Spleen (tissue), 7 donors: ENCODE data around the gene TMEM38B.

Experiments used
- POLR2A ChIP-seq, 3 donors: fragments of 450-650 bp; IDR thresholded peaks; one replicate each; pipeline ENCODE4 v1.5.1; 2017; ENCODE audit warnings: antibody characterized with exemption in 3 of 3, mild to moderate bottlenecking in 1 of 3
- TF ChIP-seq, protein P1 (sequence below), 11 experiments: fragments of 200-600 bp in 7 of 11; fragments of 450-650 bp in 4 of 11; sonication (generic) in 4 of 11; IDR thresholded peaks in 8 of 11; conservative IDR thresholded peaks in 3 of 11; 1 replicate in 7 of 11; 2 replicates in 4 of 11; pipeline versions ENCODE4 v1.4.0 to v1.8.0; 2016 to 2021; ENCODE audit warnings: antibody characterized with exemption in 11 of 11, inconsistent platforms in 4 of 11, mild to moderate bottlenecking in 1 of 11
- donor health status: DM: no; HTN: no; CAD: no; lungs with moderate emphysema.
- donor health status: DM: no; HTN: no; CAD: no.
- donor health status: DM: no; HTN: no; CAD: no.

DNA sequence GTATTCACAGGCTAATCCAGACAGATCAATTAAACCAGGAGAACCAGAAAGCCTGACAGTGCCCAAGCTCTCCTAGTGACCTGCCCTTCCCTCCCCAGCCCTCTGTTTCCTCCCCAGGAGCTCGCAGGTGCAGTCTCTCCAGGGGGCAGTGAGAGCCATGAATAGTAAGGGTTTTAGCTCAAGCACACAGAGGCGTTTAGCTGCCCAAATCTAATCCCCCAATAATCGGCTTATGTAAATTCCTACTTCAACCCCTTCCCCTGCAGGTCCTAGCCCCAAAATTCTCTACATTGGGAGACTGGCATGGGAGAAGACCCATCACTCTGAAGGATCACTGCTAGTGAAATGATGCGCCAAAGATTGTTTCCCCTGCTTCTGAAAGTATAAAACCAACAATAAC, 42.5 kb upstream of the TMEM38B start:
- TF ChIP-seq, protein P1, sequence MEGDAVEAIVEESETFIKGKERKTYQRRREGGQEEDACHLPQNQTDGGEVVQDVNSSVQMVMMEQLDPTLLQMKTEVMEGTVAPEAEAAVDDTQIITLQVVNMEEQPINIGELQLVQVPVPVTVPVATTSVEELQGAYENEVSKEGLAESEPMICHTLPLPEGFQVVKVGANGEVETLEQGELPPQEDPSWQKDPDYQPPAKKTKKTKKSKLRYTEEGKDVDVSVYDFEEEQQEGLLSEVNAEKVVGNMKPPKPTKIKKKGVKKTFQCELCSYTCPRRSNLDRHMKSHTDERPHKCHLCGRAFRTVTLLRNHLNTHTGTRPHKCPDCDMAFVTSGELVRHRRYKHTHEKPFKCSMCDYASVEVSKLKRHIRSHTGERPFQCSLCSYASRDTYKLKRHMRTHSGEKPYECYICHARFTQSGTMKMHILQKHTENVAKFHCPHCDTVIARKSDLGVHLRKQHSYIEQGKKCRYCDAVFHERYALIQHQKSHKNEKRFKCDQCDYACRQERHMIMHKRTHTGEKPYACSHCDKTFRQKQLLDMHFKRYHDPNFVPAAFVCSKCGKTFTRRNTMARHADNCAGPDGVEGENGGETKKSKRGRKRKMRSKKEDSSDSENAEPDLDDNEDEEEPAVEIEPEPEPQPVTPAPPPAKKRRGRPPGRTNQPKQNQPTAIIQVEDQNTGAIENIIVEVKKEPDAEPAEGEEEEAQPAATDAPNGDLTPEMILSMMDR (IDR thresholded peaks at IDR 0.05 in 8 of 11, conservative IDR thresholded peaks at IDR 0.05 in 3 of 11) = no peak
- TF ChIP-seq POLR2A (IDR thresholded peaks at IDR 0.05) = no peak
